Gastrocnemius medialis (tissue), 4 donors: ENCODE measurements around the gene SPO11.

ENCODE experiments used
- POLR2A ChIP-seq, 2 donors: fragments of 450-650 bp; IDR thresholded peaks; one replicate each; pipeline ENCODE4 v1.6.1; 2017; ENCODE audit warnings: antibody characterized with exemption in 2 of 2, mild to moderate bottlenecking in 2 of 2, moderate library complexity in 2 of 2
- TF ChIP-seq, protein P1 (sequence below), 5 experiments: fragments of 450-650 bp in 3 of 5; fragments of 200-600 bp in 2 of 5; sonication (generic) in 2 of 5; IDR thresholded peaks in 4 of 5; conservative IDR thresholded peaks in 1 of 5; 1 replicate in 4 of 5; 2 replicates in 1 of 5; pipeline ENCODE4 v1.5.1; 2016 to 2019; ENCODE audit warnings: antibody characterized with exemption in 5 of 5, mild to moderate bottlenecking in 3 of 5, moderate library complexity in 3 of 5

DNA sequence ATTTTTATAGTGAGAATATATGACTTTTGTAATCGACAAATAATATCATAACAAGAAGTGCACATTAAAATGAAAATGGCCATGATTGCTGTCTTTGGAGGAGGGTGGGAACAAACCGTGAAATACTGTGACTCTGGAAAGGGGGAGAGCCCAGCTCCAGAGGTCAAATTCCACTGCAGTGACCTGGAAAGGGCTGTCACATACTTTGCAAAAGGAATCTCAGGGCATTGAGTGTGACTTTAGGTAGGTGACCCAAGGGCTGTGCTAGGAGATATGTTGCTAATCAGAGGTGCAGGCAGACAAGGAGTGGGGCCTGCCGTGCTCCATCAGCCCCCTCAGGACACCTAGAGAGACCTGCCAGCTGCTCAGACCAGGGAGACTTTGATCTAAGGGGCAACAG lies 35.1 kb upstream of the SPO11 start:
- TF ChIP-seq, protein P1, sequence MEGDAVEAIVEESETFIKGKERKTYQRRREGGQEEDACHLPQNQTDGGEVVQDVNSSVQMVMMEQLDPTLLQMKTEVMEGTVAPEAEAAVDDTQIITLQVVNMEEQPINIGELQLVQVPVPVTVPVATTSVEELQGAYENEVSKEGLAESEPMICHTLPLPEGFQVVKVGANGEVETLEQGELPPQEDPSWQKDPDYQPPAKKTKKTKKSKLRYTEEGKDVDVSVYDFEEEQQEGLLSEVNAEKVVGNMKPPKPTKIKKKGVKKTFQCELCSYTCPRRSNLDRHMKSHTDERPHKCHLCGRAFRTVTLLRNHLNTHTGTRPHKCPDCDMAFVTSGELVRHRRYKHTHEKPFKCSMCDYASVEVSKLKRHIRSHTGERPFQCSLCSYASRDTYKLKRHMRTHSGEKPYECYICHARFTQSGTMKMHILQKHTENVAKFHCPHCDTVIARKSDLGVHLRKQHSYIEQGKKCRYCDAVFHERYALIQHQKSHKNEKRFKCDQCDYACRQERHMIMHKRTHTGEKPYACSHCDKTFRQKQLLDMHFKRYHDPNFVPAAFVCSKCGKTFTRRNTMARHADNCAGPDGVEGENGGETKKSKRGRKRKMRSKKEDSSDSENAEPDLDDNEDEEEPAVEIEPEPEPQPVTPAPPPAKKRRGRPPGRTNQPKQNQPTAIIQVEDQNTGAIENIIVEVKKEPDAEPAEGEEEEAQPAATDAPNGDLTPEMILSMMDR (IDR thresholded peaks at IDR 0.05 in 4 of 5, conservative IDR thresholded peaks at IDR 0.05 in 1 of 5) = no peak
- no peak for TF ChIP-seq POLR2A (IDR thresholded peaks at IDR 0.05)
